HG02610 (cell line): ENCODE results near the gene WNK2.
"Not testable (repeated sequence)": the region's sequence is repeated elsewhere in the genome, so short reads cannot be mapped to it uniquely, and the experiment has no call there.

ENCODE experiments used
- ATAC-seq: cut with Tn5 transposase; IDR thresholded peaks from one replicate; pipeline ENCODE4 v1.9.1; 2021; ENCODE audit warnings: mild to moderate bottlenecking, moderate library complexity; ENCODE audit not compliant: unreplicated experiment

WNK2 gene

DNA sequence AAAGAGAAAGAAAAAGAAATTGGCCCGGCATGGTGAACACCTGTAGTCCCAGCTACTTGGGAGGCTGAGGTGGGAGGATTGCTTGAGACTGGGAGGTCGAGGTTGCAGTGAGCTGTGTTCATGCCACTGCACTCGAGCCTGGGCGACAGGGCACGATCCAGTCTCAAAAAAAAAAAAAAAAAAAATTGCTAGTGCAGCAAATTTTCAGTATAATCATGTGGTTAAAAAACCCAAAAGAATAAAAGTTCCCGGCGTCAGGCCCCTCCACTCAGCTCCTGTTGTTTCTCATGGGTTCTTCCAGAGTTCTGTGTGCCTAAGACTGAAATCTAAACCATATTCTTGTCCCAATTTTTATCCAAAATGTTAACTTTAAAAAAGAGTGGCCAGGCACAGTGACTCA is 49.1 kb downstream of the WNK2 start:
- no peak for ATAC-seq

DNA sequence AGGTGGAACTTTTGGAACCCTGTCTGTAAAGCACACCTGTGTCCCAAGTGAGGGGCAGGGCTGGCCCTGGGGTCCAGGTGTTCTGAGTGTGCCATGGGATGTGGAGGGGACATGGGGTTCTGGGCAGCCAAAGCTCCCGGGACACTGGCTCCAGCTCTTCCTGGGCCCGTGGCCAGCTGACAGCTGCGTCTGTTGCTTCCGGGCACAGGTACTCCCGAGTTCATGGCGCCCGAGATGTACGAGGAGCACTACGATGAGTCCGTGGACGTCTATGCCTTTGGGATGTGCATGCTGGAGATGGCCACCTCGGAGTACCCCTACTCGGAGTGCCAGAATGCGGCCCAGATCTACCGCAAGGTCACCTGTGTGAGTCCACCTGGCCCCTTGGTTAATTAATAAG is 50.7 kb downstream of the WNK2 start:
- no peak for ATAC-seq

DNA sequence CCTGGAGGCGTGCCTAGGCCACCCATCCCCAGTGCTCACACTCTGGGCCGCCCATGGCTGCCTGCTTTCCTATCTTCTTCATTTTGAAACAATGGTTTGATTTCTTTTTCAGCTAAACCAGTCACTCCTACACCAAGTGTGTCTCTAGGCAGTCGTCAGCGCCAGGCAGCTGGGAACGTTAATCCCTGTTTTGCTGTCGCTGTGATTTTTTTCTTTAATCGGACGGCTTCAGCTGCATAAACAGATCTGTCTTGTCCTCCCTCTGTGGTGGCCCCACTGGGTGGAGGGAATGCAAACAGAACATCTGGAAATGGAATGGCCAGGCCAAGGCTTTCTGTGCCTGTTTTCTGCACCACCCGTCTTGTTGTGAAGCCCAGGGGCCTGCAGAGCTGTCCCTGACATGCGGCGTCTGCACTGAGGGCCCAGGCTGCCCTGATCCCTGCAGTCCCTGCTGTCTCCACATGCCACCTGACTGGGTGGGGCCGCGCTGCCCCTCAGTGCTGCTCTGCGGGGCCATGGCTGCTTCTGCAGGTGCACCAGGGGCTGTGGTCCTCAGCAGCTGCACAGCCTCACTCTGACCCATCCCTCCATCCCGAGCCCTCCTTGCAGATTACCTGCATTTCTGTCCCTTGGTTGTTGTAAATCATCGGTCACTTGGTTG is 51.5 kb downstream of the WNK2 start:
- ATAC-seq: no peak

DNA sequence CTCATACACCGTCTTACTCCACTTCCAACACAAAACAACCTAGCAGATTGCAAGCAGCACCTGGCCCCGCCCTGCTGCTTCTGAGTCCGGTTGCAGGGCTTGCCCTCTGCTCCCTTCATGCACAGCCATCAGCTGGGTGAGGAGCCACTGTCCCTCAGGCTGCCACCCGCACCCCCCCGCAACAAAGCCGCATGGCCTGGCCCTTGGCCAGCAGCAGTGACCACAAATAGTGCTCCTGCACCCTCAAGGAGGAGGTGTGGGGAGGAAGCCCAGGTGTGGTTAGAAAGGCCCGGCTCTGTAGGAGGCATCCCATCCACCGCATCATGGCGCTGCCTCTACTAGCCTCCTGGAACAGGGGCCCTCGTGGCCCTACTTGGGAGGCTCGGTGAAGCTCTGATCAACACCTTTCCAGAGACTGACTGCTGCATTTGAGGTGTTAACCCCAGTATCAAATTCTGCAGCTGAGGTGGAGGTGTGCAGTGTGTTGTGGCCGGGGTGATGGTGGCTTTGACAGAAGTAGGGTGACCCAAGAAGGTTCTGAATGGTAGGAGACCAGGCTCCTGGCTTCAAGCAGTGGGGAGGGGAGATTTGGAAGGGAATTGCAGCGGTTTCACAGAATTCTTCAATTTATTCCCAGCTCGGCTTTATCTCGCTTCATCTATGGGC is 52.7 kb downstream of the WNK2 start:
- no peak for ATAC-seq

DNA sequence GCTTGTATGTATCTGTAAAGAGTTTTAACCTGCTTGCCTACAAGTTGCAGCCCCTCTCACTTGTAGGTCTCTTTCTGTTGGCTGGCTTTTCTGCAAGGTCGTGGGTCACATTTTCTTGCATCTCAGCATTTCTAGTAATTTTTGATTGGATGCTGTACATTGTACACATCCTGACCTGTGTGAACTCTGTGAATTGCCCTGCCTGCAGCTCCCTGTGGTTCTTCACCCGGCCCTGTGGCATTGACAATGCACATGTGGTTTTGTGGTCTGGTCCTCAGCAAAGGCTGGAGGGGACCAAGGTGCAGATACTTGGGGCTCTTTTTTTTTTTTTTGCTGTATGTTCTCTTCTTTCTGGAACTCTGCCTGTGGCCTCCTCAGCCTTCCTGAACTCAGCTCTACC is 53.6 kb downstream of the WNK2 start:
- no peak for ATAC-seq

DNA sequence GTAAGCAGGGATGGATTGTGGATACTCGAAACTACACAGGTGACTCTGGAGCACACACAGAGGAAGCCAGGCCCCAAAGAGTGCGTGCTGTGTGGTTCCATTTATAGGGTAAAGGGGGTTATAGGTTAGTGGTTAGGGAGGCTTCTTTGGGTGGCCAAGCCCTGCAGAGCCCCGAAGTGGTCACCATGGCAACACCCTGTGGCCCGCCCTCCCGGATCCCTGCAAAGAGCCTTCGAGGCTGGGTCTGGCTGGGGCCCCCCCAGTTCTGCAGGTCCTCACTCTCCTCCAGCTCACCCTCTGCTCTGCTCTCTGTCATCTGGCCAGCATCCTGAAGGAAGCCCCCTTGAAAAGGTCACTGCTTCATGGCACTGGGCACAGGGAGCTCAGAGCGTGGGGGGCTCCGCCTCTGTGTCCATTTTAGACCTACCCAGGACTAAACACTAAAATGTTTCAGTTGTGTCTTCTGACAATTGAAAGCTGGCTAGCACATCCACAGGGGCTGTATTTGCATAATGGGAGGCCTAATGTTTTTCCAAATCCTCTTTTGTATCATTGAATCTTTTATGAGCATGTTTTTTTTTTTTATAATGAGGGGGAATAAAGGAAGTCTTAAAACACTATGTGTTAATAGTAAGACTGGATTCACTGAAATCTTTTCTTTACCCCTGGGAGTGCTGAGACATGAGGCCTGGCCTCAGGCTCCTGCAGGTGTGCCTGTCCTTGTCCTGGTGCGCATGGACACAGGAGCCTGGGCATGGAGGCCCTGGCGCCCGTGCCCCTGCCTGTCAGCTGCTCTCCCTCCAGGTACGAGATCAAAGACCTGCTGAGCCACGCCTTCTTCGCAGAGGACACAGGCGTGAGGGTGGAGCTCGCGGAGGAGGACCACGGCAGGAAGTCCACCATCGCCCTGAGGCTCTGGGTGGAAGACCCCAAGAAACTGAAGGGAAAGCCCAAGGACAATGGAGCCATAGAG is 55.3 kb downstream of the WNK2 start:
- no peak for ATAC-seq

DNA sequence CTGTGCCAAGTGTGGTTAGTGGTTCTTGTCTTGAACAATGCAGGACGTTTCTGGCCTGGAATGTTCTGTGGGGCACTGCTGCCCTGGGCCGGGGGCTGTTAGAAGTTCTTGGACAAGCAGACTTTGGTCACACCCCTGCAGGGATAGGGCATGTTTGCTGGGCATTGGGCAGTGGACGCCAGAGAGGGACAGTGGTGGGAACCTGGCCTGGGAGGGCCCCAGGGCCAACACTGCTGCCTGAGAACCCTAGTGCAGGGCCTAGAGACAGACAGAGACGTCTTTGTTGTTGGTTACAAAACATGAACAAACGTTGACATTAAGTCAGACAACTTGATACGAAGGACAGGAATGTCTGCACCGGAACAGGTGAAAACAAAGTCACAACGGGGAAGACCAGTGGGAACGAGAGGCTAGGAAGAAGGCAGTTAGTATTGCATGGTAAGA is 57.0 kb downstream of the WNK2 start:
- no peak for ATAC-seq

DNA sequence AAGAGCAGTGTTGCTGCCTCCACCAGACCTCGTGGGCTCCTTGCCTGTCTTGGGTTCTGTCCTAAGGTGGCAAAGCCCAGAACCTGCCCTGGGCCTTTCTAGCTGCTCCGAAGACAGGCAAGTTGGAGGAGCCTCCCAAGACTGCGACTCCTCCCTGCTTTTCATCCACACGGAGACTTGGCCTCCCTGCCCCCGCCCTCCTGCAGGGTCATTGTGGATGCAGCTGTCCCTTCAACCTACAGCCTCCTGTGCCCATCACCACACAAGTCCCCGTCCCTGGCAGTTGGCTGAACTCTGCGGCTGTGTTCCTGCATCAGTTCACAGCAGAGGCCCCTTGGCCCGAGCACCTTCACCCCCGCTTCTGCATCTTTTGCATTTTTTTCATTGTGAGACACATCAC is 59.2 kb downstream of the WNK2 start:
- no peak for ATAC-seq

DNA sequence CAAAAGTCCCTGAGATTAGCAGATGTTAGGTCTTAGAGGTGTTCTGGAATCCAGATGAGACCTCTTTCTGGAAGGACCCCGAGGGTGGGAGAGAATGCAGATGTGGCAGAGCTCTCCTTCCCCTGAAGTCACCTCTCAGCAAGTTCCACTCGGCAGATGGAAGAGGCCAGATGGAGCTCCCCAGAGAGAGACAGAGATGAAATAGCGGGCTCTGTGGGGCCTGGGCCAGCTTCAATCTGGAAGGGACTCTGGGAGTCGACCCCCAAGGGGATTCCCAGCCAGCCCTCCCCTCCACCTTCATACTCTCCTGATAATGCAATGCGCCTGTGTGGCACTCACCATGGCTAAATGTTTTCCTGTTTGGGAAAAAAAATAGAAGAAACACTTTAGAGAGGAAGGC is 60.2 kb downstream of the WNK2 start:
- no peak for ATAC-seq

DNA sequence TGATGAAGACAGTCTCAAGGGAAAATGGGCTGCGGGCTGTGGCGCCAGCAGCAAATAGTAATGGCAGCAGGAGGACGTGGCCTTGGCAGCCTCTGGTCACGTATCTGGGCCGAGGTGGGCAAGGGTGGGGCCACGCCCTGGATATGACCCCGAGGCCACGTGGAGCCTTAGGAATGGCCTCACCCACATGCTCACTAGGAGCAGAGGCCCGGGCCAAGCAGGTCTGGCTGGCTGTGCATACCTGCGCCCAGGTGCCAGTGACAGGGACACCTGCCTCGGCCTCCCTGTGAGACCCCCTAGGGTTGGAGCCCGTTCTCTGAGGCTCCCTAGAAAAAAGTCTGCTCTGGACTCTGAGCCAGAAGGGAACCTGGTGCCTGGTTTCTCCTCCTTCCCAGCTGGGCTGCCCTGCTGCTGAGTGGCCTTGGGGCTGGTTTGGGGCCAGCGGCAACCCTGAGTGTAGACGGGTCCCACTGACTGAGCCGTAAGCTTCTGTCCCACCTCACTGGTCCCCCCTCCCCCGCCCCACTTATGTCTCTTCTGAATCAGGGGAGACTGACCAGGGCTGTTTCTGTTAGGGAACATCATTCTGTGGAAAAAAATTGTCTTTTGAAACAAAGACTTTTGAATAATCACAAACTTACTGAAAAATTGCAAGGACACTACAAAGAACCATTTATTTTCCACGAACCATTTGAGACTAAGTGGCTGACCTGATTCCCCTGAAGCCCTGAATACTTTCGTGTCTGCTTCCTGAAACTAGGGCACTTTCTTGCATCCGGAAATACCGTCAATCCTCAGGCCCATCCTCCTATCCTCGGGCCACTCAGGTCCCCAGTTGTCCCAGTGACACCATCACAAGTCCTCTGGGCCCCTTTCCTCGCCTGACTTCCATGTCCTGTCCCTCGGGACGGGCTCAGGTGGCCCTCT is 60.8 kb downstream of the WNK2 start:
- no peak for ATAC-seq

DNA sequence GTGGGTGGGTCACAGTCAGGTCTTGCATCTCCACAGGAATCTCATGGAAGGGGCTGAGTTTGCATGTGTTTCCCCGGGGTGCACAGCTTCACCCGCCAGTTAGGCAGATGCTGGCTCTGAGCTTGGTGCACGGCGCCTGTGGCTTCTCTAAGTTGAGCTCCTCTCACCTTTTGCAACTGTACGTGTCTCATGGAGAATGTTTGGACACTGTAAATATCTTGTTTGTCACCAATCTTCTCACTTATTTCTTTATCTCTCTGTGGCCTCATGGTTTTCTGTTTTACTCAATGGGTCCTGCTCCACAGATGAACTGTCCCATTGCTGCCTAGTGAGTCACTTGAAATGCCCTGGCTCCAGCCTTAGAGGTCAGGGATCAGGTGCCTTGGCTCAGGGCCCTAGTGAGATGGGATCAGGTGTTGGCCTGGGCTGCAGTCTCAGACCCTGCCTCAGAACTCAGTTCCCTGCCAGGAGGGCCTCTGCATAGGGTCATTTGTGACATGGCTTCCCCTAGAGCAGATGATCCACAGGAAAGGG is 61.6 kb downstream of the WNK2 start:
- no peak for ATAC-seq

DNA sequence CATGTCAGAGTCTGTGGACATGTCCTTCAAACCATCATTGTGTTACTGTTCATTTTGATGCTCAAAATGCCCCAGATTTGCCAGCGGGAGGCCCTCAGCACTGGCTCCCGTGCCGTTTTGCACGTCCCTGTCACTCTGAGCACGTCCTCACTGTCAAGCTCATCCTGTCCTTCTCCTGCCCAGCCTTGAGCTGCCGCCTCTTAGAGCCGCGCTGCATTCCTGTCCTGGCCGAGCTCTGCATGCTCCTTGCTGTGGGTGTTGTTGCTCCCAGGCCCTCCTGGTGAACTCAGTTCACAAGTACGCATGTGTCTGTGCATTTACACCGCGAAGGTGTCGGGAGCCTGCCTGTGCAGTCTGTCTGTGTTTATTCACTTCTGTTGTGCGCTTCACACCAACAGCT is 62.2 kb downstream of the WNK2 start:
- ATAC-seq: no peak

DNA sequence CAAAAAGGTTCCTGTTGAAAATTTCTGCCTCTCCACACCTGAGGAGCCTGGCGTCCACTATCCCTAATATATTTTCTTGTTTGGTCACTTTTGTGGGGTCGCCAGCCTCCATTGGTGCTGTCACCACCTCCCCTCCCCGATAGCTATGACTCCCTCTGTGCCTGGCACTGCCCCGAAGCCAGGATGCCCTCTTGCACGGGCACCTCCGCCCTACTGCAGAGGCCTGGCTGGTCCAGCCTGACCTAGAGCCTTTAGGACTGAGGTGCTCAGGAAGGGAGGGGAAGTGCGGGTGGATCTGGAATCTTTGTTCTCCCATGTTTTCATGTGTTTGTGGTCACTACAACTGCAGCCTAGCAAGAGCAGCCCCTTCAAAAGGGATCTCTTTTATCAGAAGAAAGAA is 62.6 kb downstream of the WNK2 start:
- ATAC-seq: no peak

DNA sequence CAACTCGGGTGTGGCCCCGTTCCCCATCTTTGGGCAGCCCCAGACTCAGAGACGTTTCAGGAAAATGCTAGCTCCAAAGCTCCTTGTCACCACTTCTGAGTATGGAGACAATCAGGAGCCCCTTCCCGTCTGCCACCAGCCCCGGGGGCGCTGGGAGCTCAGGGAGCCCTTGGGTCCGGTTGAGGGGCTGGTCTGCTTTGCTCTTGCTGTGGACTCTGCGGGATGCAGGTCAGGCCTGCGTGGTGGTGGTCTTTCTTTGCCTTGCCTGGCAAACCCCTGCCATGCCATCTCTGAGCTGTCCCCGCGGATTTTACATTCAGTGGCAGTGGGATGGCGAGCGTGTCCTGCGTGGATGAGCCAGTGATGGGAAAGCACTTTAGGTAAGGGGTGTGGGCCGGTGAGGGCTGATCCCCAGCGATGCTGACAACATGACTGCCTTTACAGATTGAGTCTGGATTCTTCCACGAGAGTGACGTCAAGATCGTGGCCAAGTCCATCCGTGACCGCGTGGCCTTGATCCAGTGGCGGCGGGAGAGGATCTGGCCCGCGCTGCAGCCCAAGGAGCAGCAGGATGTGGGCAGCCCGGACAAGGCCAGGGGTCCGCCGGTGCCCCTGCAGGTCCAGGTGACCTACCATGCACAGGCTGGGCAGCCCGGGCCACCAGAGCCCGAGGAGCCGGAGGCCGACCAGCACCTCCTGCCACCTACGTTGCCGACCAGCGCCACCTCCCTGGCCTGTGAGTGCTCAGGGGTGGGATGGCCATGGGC is 63.3 kb downstream of the WNK2 start:
- ATAC-seq: no peak

DNA sequence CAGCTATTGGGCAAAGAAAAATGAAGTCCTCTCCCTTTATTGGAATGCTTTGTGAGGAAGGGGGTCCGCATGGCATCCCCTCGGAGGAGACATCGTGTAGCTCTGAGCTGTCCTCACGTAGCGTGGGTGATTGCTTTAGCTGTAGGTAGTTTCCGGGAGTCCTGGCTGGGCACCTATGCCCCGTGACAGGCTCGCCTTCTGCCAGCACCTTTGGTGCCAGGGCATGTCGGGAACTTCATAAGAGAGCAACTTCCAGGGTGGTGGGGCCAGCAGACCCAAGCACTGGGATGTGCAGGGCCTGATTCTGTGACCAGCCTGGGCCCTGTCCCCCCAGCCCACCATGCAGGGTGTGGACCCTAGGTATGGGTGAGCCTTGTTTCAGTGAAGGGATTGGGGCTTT is 64.0 kb downstream of the WNK2 start:
- no peak for ATAC-seq

DNA sequence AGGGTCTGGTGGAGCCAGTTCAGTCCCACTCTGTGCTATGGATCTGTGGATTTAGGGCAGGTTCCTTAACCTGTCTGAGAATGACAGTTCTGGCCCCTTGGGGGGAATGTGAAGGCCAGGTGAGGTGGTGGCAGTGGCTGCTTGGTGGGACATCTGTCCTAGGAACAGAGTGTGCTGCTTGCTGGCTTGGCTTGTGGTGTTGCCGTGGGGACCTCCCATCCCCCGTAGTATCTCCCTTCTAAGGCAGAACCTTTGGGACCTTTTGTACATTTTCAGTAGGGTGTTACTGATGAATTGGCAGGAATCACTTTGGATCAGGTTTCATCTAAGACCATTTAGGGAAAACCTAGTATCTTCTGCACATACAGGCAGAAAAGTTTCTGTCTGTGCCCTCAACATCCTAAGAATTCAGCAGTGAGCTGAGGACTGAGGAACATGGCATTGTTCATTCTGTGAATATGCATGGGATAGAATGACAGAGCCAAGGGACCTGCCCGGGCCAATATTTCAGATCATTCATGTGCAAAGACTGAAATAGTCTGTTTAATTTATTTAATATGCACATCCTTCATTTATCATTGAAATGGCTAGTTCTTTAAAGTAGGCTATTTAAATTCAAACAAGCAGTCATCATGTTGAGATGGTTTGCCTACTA is 64.6 kb downstream of the WNK2 start:
- no peak for ATAC-seq

DNA sequence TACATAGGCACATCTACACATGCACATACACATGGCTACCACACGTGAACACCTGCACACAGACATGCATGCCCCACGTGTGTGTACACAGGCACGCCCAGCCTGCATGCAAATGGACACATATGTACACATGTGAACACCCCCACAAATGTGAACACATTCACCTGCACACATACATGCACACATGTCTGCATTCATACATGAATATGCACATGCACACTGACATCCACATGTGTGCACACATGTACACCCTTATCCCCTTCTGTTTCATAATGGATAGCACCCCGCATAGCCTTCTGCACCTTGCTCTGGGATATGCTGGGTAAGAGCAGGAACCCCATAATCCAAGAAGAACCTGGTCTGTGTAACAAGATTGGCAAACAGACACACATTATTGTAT is 66.2 kb downstream of the WNK2 start:
- ATAC-seq: no peak

DNA sequence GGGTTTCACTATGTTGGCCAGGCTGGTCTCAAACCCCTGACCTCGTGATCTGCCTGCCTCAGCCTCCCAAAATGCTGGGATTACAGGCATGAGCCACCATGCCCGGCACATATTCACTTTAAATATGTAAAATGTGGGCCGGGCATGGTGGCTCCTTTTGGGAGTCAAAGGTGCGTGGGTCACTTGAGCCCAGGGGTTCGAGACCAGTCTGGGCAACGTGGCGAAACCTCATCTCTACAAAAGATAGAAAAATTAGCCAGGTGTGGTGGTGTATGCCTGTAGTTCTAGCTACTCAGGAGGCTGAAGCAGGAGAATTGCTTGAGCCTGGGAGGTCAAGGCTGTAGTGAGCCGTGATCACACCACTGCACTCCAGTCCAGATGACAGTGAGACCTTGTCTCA is 67.4 kb downstream of the WNK2 start:
- not testable (repeated sequence) for ATAC-seq

DNA sequence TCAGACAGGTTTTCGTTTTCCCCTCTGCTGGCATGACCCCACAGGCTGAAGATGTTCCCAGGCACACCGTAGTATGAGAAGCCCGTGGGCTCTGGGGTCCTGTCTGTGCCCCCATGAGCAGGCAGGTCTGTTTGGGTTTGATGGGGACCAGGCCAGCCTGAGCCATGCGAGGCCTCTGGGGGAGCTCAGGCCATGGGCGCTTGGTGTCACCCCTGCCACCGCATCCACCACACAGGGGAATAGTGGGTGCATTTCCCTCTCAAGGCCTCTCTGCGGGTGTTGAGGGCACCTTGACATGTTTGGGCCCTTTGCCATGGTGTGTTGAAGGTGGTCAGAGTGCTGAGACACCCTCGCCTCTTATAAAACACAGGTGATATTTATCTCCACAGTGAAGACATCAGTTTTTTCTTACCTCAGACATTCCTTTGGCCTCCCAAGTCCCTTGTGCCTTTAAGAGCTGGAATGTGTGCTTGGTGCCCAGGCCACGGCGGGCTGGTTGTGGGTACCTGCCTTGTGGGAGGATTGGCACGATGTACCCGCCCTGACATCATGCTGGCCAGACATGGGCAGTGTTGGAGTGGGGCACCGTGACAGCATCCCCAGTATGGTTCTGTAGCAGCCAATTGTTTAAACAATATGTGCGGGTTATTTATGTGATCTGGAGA is 68.3 kb downstream of the WNK2 start:
- no peak for ATAC-seq
